Cardiac septum (tissue), 1 donor: Measurements from ENCODE around the gene PHPT1. TPM values are rescaled to one million over a fixed set of nuclear protein-coding genes. Genes with fewer than 3 reads are reported as not detected.

Experiments used
- DNase-seq: peaks from one replicate; pipeline ENCODE4 v3.0.0-alpha.2; 2020; ENCODE audit warnings: low spot score
- intact Hi-C: fragments of 100-400 bp; cut with DNase I; formaldehyde crosslinking; loops from one replicate; pipeline ENCODE4 v1.14.0; 2022
- microRNA-seq: library from miRNA; unstranded; fragments of <30 nt; microRNA quantifications from one replicate; pipeline ENCODE4 v1.2.0, GENCODE V29; 2020
- total RNA-seq: library from RNA; stranded (reverse); fragmentation: NEBNext Ultra II Directional; extraction: Animal tissue kit (Norgen Biotek cat#: 25700); gene quantifications from one replicate; pipeline ENCODE4 v1.2.1, GENCODE V29; 2021
- donor health status: DM: no; HTN: no; CAD: no.

The PHPT1 gene
- total RNA-seq, 1 donor from 2014 or later: 296 TPM

GRCh38 chr9:136899196-136899595, 50.0 kb downstream of the PHPT1 start:
- DNase-seq: no peak
- intact Hi-C loops: no loop called here

- intact Hi-C loops: no loop called here
- no peak for DNase-seq
These were observed 51.3 kb downstream of the PHPT1 start for GRCh38 chr9:136900556-136900955.

Small RNA genes lying within 50 kb of the gene (microRNA-seq; reads per million reads assigned to microRNA genes)
- gene MIR4292: not detected
- not detected for gene MIR4479

Other genes with a start within 250 kb of the PHPT1 start
- gene EGFL7, start 186.5 kb upstream of the PHPT1 start, total RNA-seq: 85.3 TPM
- 48.4 TPM for gene AGPAT2, start 162.0 kb upstream of the PHPT1 start, total RNA-seq
- 28.3 TPM for gene DIPK1B, start 136.8 kb upstream of the PHPT1 start, total RNA-seq
- 3.3 TPM for gene LCN10, start 106.5 kb upstream of the PHPT1 start, total RNA-seq
- gene LCN6, start 100.9 kb upstream of the PHPT1 start, total RNA-seq: 4.5 TPM
- not detected for gene LCN8, start 91.2 kb upstream of the PHPT1 start, total RNA-seq
- gene LCN15, start 84.9 kb upstream of the PHPT1 start, total RNA-seq: not detected
- 62.5 TPM for gene TMEM141, start 58.1 kb upstream of the PHPT1 start, total RNA-seq
- gene CCDC183, start 53.1 kb upstream of the PHPT1 start, total RNA-seq: 1.6 TPM
- gene RABL6, start 41.5 kb upstream of the PHPT1 start, total RNA-seq: 66.4 TPM
- gene AJM1, start 6.9 kb upstream of the PHPT1 start, total RNA-seq: 8.6 TPM
- gene MAMDC4, start 2.9 kb downstream of the PHPT1 start, total RNA-seq: 11.0 TPM
- gene EDF1, start 16.9 kb downstream of the PHPT1 start, total RNA-seq: 293 TPM
- 10.2 TPM for gene TRAF2, start 37.1 kb downstream of the PHPT1 start, total RNA-seq
- gene FBXW5, start 95.3 kb downstream of the PHPT1 start, total RNA-seq: 162 TPM
- 3.4 TPM for gene C8G, start 95.8 kb downstream of the PHPT1 start, total RNA-seq
- gene LCN12, start 102.9 kb downstream of the PHPT1 start, total RNA-seq: 20.7 TPM
- gene PTGDS, start 128.1 kb downstream of the PHPT1 start, total RNA-seq: 1,323 TPM
- gene LCNL1, start 133.6 kb downstream of the PHPT1 start, total RNA-seq: 5.9 TPM
- gene PAXX, start 143.0 kb downstream of the PHPT1 start, total RNA-seq: 26.0 TPM
- gene CLIC3, start 147.2 kb downstream of the PHPT1 start, total RNA-seq: 12.9 TPM
- 41.5 TPM for gene ABCA2, start 178.8 kb downstream of the PHPT1 start, total RNA-seq
- gene FUT7, start 182.7 kb downstream of the PHPT1 start, total RNA-seq: 0.22 TPM
- 96.4 TPM for gene NPDC1, start 196.8 kb downstream of the PHPT1 start, total RNA-seq
- 0.92 TPM for gene ENTPD2, start 204.7 kb downstream of the PHPT1 start, total RNA-seq
- gene SAPCD2, start 221.1 kb downstream of the PHPT1 start, total RNA-seq: 0.11 TPM
- 6.5 TPM for gene UAP1L1, start 228.1 kb downstream of the PHPT1 start, total RNA-seq
- gene MAN1B1, start 237.6 kb downstream of the PHPT1 start, total RNA-seq: 27.2 TPM